ENCODE measurements around the gene IMMP2L. TPM values are rescaled to one million over a fixed set of nuclear protein-coding genes. Genes with fewer than 3 reads are reported as not detected.
A peak's percentile ranks its signal among the peaks of the same experiment; 100 is the strongest.

IMMP2L gene
- total RNA-seq, 2 experiments from 2014 or later, result 17.4 to 30.2 TPM

DNA sequence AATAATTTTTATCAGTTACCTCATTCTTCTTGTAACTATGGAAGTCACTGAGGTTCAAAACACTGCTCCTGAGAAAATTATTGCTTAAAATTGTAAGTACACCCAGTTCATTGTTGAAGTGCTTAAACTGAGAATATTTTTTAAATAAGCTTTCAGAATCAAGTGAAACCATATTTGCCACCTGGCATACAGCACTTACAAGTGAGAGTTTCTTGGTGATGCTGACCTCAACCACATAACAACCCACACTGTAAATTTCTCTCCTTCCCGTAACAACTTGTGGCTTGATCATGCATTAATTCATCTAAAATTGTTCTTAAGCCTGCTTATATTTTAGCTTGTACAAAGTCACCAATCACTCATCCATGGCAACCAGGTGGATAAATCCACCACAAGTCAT, 34.0 kb downstream of the IMMP2L start:
- H3K9me3 Mint-ChIP-seq, result no peaks in the 10 kb centered on the region
- DNase-seq (peak; percentile 36), ATAC-seq (peak; percentile 67)
- no peak overlapping the region for H3K4me3 Mint-ChIP-seq
- peaks cover 37% of the 10 kb centered on the region for H3K4me1 Mint-ChIP-seq (ENCODE audit: low read depth)
- POLR2A ChIA-PET, result no interaction called here
- peaks cover 24% of the 10 kb centered on the region for H3K36me3 Mint-ChIP-seq (ENCODE audit: low read depth)
- no peaks in the 10 kb centered on the region for H3K27me3 Mint-ChIP-seq
- intact Hi-C loops (cut with micrococcal nuclease), result no loop called here
- no peak overlapping the region for H3K27ac Mint-ChIP-seq
- TF ChIP-seq, protein P1, sequence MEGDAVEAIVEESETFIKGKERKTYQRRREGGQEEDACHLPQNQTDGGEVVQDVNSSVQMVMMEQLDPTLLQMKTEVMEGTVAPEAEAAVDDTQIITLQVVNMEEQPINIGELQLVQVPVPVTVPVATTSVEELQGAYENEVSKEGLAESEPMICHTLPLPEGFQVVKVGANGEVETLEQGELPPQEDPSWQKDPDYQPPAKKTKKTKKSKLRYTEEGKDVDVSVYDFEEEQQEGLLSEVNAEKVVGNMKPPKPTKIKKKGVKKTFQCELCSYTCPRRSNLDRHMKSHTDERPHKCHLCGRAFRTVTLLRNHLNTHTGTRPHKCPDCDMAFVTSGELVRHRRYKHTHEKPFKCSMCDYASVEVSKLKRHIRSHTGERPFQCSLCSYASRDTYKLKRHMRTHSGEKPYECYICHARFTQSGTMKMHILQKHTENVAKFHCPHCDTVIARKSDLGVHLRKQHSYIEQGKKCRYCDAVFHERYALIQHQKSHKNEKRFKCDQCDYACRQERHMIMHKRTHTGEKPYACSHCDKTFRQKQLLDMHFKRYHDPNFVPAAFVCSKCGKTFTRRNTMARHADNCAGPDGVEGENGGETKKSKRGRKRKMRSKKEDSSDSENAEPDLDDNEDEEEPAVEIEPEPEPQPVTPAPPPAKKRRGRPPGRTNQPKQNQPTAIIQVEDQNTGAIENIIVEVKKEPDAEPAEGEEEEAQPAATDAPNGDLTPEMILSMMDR (IDR thresholded peaks at IDR 0.05), result no peak
- CTCF ChIA-PET, result no interaction called here

DNA sequence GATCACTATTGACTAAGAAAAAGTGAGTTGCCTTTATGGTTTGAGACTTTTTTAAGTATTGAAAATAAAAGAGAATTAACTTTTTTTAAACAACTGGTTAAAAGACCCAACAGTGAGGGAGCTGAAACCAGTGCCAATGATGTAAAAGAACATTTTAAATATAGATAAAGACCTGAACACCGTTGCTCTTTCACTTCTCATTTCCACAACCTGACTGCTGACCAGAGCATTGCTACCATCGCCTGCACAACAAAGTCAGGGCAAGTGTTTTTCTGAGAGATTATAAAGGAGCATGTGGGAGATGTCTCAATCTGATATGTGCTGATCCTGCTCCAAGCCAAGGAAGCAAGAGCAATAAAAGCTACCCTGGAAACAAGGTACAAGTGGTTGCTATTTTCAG, 34.7 kb downstream of the IMMP2L start:
- ChIA-PET CTCF (no interaction called here), POLR2A (interaction anchor here (0.7 kb wide), 1 partner anchor 33 kb away, joined by 3 read pairs; no protein-coding TSS in a partner anchor)
- Mint-ChIP-seq H3K4me1 (ENCODE audit: low read depth) (peaks cover 37% of the 10 kb centered on the region), H3K27ac (no peak overlapping the region), H3K4me3 (no peak overlapping the region), H3K36me3 (ENCODE audit: low read depth) (peaks cover 21% of the 10 kb centered on the region), H3K27me3 (no peaks in the 10 kb centered on the region), H3K9me3 (no peaks in the 10 kb centered on the region)
- ATAC-seq, result no peak
- DNase-seq, result no peak
- TF ChIP-seq, protein P1 (IDR thresholded peaks at IDR 0.05), result no peak
- intact Hi-C loops (cut with micrococcal nuclease), result no loop called here

DNA sequence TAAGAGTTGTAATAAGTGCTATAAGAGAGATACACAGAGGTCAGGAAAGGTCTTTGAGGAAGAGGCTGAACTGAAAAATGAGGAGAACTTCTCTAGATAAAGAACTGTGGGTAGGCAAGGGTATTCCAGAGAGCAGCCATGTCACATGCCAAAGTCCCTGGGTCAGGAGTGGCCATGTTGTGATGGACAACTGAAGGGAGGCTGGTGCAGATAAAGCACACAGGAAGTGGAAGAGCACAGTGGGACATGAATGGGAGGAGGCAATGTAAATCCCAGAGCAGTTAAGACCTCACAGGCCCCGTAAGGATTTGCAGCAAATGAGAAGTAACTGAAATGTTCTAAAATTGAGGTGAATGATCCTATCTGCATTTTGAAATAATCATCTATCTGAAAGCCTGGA, 37.2 kb downstream of the IMMP2L start:
- no peak overlapping the region for H3K4me3 Mint-ChIP-seq
- H3K27ac Mint-ChIP-seq, result no peak overlapping the region
- ChIA-PET POLR2A (no interaction called here), CTCF (no interaction called here)
- H3K27me3 Mint-ChIP-seq, result no peaks in the 10 kb centered on the region
- peaks cover 31% of the 10 kb centered on the region for H3K4me1 Mint-ChIP-seq (ENCODE audit: low read depth)
- TF ChIP-seq, protein P1 (IDR thresholded peaks at IDR 0.05), result no peak
- no peak for ATAC-seq
- DNase-seq, result no peak
- peaks cover 35% of the 10 kb centered on the region for H3K36me3 Mint-ChIP-seq (ENCODE audit: low read depth)
- H3K9me3 Mint-ChIP-seq, result peaks cover 8% of the 10 kb centered on the region
- intact Hi-C loops (cut with micrococcal nuclease), result no loop called here

DNA sequence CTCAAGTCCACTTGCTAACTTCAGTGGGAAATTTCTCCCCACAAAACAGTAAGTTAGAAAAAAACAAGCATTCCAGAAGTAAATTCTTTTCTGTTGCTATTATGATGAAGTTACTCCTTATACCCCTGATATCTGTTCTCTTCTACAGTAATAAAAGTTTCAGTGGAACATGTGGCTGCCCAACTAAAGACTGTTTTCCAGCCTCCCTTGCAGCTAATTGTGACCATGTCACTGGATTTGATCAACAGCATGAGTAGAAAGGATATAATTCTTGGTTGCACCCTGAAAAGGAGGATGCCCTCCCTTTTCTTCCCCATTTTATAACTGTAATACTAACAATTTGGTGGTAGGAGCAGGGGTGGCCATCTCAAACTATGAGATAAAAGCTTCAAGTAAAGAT, 40.6 kb downstream of the IMMP2L start:
- ATAC-seq, result no peak
- H3K36me3 Mint-ChIP-seq (ENCODE audit: low read depth), result peaks cover 48% of the 10 kb centered on the region
- DNase-seq, result no peak
- H3K27me3 Mint-ChIP-seq, result no peaks in the 10 kb centered on the region
- ChIA-PET CTCF (no interaction called here), POLR2A (no interaction called here)
- TF ChIP-seq, protein P1 (IDR thresholded peaks at IDR 0.05), result no peak
- intact Hi-C loops (cut with micrococcal nuclease), result no loop called here
- peaks cover 7% of the 10 kb centered on the region for H3K4me1 Mint-ChIP-seq (ENCODE audit: low read depth)
- H3K27ac Mint-ChIP-seq, result no peak overlapping the region
- peaks cover 8% of the 10 kb centered on the region for H3K9me3 Mint-ChIP-seq
- H3K4me3 Mint-ChIP-seq, result no peak overlapping the region

DNA sequence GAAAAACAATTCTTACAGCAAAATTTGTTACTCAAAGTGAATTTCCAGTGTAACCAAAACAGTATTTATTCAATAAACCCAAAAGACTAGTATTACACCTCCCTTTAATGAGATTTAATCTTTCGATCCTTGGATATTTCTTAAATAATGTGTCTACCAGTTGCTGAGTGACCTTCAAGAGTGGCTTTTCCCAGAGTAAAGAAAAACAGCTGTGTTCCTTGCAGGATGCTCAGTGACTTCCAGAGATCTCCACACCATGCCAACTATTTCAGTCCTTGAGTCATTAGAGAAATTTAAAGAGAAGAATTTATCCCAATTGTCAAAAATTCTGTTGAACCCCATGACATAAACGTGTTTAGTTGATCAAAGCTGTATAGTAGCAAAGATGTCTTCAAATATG, 44.0 kb downstream of the IMMP2L start:
- TF ChIP-seq, protein P1 (IDR thresholded peaks at IDR 0.05), result no peak

More for the DNA sequence above, 44.0 kb downstream of the IMMP2L start:
- CTCF ChIA-PET, result no interaction called here
- POLR2A ChIA-PET, result no interaction called here
- no peak overlapping the region for H3K27ac Mint-ChIP-seq
- intact Hi-C loops (cut with micrococcal nuclease), result no loop called here
- no peak for DNase-seq
- peaks cover 8% of the 10 kb centered on the region for H3K9me3 Mint-ChIP-seq
- H3K36me3 Mint-ChIP-seq (ENCODE audit: low read depth), result peaks cover 47% of the 10 kb centered on the region
- H3K27me3 Mint-ChIP-seq, result no peaks in the 10 kb centered on the region
- H3K4me3 Mint-ChIP-seq, result no peak overlapping the region
- peaks cover 6% of the 10 kb centered on the region for H3K4me1 Mint-ChIP-seq (ENCODE audit: low read depth)
- ATAC-seq, result no peak

Measured in activated CD8-positive, alpha-beta T cell treated with anti-CD3 and anti-CD28 coated beads for 36 hours (primary cell).